ENCODE measurements around the gene SCUBE3. TPM values are rescaled to one million over a fixed set of nuclear protein-coding genes. Genes with fewer than 3 reads are reported as not detected.

The SCUBE3 gene
- total and polyA plus RNA-seq, 2 of the 13 experiments (the other 11 are each of a cell fraction or from before 2014, with no cell fraction given), result not detected

DNA sequence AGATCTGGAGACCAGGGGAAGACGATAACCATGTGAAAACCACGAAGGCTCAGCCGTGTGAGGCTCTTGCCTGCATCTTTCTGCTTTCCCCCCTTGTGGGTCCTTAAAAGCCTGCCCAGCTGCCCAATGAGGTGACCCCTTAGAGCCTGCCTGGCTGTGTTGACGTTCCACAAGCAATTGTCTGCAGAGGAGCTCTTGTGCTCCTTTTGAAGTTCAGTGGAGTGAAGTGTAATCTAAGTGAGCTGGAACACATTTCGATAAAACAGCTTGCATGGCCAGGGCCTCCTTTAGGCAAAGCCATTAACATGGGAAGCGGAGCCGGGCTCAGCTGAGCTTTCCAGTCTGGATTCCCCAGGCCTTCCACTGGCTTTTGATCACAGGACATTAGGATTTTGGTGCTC is 45.3 kb upstream of the SCUBE3 start:
- Histone ChIP-seq H3K4me2 (ENCODE audit: low read depth, low read length) (no peak overlapping the region), H3K36me3 (replicated peaks in 1 of 2; ENCODE audit: control insufficient read depth in 1 of 2, insufficient read depth in 2 of 2, low read length in 2 of 2) (no peaks in the 10 kb centered on the region), H3K4me1 (ENCODE audit: insufficient read depth, low read length) (peaks cover 36% of the 10 kb centered on the region), H3K27ac (ENCODE audit: extremely low read length, insufficient read depth, low read length) (no peak overlapping the region), H4K20me1 (ENCODE audit: insufficient read depth, low read length) (no peaks in the 10 kb centered on the region), H3K9me3 (ENCODE audit: low read length) (0 out of 2 replicates have a peak, but pooled peaks cover 4% of the 10 kb centered on the region), H3K9ac (ENCODE audit: insufficient read depth, low read depth, low read length) (no peak overlapping the region), H2AFZ (ENCODE audit: low read length) (no peak overlapping the region), H3K27me3 (ENCODE audit: control insufficient read depth in 1 of 2, insufficient read depth in 2 of 2, low read length in 2 of 2) (peaks cover 0 to 9% of the 10 kb centered on the region in 2 experiments; a peak in 1 of 5 replicates), H3K79me2 (ENCODE audit: insufficient read depth, low read length) (no peaks in the 10 kb centered on the region), H3K4me3 (replicated peaks in 1 of 3; ENCODE audit: insufficient read depth in 1 of 3, low read depth in 2 of 3, low read length in 3 of 3) (no peak overlapping the region)
- no peak for TF ChIP-seq ZNF768 (CRISPR knock-in tag; IDR thresholded peaks at IDR 0.05)
- TF ChIP-seq, protein P1, sequence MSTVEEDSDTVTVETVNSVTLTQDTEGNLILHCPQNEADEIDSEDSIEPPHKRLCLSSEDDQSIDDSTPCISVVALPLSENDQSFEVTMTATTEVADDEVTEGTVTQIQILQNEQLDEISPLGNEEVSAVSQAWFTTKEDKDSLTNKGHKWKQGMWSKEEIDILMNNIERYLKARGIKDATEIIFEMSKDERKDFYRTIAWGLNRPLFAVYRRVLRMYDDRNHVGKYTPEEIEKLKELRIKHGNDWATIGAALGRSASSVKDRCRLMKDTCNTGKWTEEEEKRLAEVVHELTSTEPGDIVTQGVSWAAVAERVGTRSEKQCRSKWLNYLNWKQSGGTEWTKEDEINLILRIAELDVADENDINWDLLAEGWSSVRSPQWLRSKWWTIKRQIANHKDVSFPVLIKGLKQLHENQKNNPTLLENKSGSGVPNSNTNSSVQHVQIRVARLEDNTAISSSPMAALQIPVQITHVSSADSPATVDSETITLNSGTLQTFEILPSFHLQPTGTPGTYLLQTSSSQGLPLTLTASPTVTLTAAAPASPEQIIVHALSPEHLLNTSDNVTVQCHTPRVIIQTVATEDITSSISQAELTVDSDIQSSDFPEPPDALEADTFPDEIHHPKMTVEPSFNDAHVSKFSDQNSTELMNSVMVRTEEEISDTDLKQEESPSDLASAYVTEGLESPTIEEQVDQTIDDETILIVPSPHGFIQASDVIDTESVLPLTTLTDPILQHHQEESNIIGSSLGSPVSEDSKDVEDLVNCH (CRISPR knock-in tag; IDR thresholded peaks at IDR 0.05), result no peak
- no peak for TF ChIP-seq EP300 (IDR thresholded peaks at IDR 0.05; ENCODE audit: low read depth in 2 of 2, low read length in 2 of 2)
- TF ChIP-seq EP300 (CRISPR knock-in tag; IDR thresholded peaks at IDR 0.05; ENCODE audit: borderline replicate concordance), result no peak
- WGBS (ENCODE audit: low lambda C conversion rate), result 18% methylated on average over 7 of the region's 7 CpGs
- POLR2A ChIA-PET, result no interaction called here
- FAIRE-seq, result no peak
- DNase-seq (ENCODE audit: low spot score), result no peak
- intact Hi-C loops (cut with micrococcal nuclease; ENCODE audit: unreplicated experiment), result no loop called here
- CTCF ChIA-PET (ENCODE audit: low intra/inter-chr PET ratio, low total read pairs), result no interaction called here
- in situ Hi-C loops (cut with HindIII; ENCODE audit: extremely low pct_ligation_motif_present, low pct_unique_long_range_greater_than_20kb), result no loop called here
- no TSS peak for BruUV-seq (replicated peaks)
- ATAC-seq, result no peak

DNA sequence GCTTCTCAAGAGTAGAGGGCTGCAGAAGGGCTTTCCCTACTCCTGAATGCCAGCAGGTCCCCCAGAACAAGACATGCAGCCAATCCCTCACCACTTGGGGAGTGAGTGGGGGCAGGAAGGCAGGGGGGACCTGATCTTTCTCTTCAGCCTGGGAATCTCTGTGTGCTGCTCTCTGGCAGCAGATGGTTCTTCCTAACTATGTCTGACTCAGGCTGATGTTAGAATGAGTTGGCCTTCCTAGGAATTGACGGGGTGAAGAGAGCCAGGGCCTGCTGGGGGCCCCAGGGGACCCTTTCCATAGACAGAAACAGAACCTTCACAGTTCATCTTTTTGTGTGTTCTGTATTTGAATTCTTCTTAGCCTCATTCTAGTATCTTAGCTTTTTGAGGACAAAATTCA is 43.6 kb upstream of the SCUBE3 start:
- in situ Hi-C loops (cut with HindIII; ENCODE audit: extremely low pct_ligation_motif_present, low pct_unique_long_range_greater_than_20kb), result no loop called here
- Histone ChIP-seq H4K20me1 (ENCODE audit: insufficient read depth, low read length) (no peaks in the 10 kb centered on the region), H3K4me1 (ENCODE audit: insufficient read depth, low read length) (peaks cover 20% of the 10 kb centered on the region), H3K4me3 (replicated peaks in 1 of 3; ENCODE audit: insufficient read depth in 1 of 3, low read depth in 2 of 3, low read length in 3 of 3) (no peak overlapping the region), H3K79me2 (ENCODE audit: insufficient read depth, low read length) (no peaks in the 10 kb centered on the region), H3K27ac (ENCODE audit: extremely low read length, insufficient read depth, low read length) (no peak overlapping the region), H3K27me3 (ENCODE audit: control insufficient read depth in 1 of 2, insufficient read depth in 2 of 2, low read length in 2 of 2) (peaks cover 0 to 11% of the 10 kb centered on the region in 2 experiments; a peak in 1 of 5 replicates), H3K9ac (ENCODE audit: insufficient read depth, low read depth, low read length) (no peak overlapping the region), H3K36me3 (replicated peaks in 1 of 2; ENCODE audit: control insufficient read depth in 1 of 2, insufficient read depth in 2 of 2, low read length in 2 of 2) (no peaks in the 10 kb centered on the region), H3K9me3 (ENCODE audit: low read length) (0 out of 2 replicates have a peak, but pooled peaks cover 4% of the 10 kb centered on the region), H3K4me2 (ENCODE audit: low read depth, low read length) (no peak overlapping the region), H2AFZ (ENCODE audit: low read length) (no peak overlapping the region)
- ATAC-seq (no peak), DNase-seq (ENCODE audit: low spot score) (no peak), FAIRE-seq (no peak)
- ChIA-PET CTCF (ENCODE audit: low intra/inter-chr PET ratio, low total read pairs) (no interaction called here), POLR2A (no interaction called here)
- intact Hi-C loops (cut with micrococcal nuclease; ENCODE audit: unreplicated experiment), result no loop called here
- no TSS peak for BruUV-seq (replicated peaks)
- WGBS (ENCODE audit: low lambda C conversion rate), result 13% methylated on average over 1 of the region's 1 CpG
- TF ChIP-seq ZNF432 (CRISPR knock-in tag; IDR thresholded peaks at IDR 0.05; ENCODE audit: borderline replicate concordance) (no peak), RFX3 (CRISPR knock-in tag; IDR thresholded peaks at IDR 0.05) (no peak), ZNF562 (CRISPR knock-in tag; IDR thresholded peaks at IDR 0.05; ENCODE audit: borderline replicate concordance) (no peak)
- TF ChIP-seq, protein P2, sequence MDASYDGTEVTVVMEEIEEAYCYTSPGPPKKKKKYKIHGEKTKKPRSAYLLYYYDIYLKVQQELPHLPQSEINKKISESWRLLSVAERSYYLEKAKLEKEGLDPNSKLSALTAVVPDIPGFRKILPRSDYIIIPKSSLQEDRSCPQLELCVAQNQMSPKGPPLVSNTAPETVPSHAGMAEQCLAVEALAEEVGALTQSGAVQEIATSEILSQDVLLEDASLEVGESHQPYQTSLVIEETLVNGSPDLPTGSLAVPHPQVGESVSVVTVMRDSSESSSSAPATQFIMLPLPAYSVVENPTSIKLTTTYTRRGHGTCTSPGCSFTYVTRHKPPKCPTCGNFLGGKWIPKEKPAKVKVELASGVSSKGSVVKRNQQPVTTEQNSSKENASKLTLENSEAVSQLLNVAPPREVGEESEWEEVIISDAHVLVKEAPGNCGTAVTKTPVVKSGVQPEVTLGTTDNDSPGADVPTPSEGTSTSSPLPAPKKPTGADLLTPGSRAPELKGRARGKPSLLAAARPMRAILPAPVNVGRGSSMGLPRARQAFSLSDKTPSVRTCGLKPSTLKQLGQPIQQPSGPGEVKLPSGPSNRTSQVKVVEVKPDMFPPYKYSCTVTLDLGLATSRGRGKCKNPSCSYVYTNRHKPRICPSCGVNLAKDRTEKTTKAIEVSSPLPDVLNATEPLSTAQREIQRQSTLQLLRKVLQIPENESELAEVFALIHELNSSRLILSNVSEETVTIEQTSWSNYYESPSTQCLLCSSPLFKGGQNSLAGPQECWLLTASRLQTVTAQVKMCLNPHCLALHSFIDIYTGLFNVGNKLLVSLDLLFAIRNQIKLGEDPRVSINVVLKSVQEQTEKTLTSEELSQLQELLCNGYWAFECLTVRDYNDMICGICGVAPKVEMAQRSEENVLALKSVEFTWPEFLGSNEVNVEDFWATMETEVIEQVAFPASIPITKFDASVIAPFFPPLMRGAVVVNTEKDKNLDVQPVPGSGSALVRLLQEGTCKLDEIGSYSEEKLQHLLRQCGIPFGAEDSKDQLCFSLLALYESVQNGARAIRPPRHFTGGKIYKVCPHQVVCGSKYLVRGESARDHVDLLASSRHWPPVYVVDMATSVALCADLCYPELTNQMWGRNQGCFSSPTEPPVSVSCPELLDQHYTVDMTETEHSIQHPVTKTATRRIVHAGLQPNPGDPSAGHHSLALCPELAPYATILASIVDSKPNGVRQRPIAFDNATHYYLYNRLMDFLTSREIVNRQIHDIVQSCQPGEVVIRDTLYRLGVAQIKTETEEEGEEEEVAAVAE (CRISPR knock-in tag; IDR thresholded peaks at IDR 0.05; ENCODE audit: borderline replicate concordance), result no peak
- TF ChIP-seq, protein P3, sequence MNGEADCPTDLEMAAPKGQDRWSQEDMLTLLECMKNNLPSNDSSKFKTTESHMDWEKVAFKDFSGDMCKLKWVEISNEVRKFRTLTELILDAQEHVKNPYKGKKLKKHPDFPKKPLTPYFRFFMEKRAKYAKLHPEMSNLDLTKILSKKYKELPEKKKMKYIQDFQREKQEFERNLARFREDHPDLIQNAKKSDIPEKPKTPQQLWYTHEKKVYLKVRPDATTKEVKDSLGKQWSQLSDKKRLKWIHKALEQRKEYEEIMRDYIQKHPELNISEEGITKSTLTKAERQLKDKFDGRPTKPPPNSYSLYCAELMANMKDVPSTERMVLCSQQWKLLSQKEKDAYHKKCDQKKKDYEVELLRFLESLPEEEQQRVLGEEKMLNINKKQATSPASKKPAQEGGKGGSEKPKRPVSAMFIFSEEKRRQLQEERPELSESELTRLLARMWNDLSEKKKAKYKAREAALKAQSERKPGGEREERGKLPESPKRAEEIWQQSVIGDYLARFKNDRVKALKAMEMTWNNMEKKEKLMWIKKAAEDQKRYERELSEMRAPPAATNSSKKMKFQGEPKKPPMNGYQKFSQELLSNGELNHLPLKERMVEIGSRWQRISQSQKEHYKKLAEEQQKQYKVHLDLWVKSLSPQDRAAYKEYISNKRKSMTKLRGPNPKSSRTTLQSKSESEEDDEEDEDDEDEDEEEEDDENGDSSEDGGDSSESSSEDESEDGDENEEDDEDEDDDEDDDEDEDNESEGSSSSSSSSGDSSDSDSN (CRISPR knock-in tag; IDR thresholded peaks at IDR 0.05), result no peak
